Activated T-cell treated with anti-CD3 and anti-CD28 coated beads for 48 hours (primary cell): ENCODE results near the gene CXCL16.

Experiments used
- DNase-seq: peaks from one replicate; pipeline ENCODE4 v3.0.0-alpha.2; 2020; ENCODE audit warnings: low read depth

The CXCL16 gene

GRCh38 chr17:4750606-4751005 is 10.9 kb upstream of the CXCL16 start:
- DNase-seq = no peak

GRCh38 chr17:4748686-4749085 is 9.0 kb upstream of the CXCL16 start:
- DNase-seq = no peak

GRCh38 chr17:4747847-4748246 is 8.1 kb upstream of the CXCL16 start:
- no peak for DNase-seq

- DNase-seq = no peak
Measured at GRCh38 chr17:4744999-4745969, 5.6 kb upstream of the CXCL16 start.

GRCh38 chr17:4743898-4744297 is 4.2 kb upstream of the CXCL16 start:
- no peak for DNase-seq

DNA sequence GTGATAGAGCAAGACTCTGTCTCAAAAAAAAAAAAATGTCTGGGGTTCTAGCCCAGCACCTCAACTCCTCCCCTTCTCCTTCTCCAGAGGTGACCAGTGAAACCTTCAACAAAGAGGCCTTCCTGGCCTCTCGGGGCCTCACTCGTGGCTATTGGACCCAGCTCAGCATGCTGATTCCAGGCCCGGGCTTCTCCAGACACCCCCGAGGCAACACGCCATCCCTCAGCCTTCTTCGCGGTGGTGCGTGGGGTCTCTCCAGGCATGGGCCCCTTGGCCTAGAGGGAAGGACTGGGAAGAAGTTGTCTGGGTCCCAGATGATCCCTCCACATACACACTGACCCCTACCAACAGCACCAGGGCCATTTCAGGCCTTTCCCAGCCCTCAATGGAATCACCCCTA is 3.5 kb upstream of the CXCL16 start:
- no peak for DNase-seq

- no peak for DNase-seq
Measured at GRCh38 chr17:4742629-4743028, 2.9 kb upstream of the CXCL16 start.

DNA sequence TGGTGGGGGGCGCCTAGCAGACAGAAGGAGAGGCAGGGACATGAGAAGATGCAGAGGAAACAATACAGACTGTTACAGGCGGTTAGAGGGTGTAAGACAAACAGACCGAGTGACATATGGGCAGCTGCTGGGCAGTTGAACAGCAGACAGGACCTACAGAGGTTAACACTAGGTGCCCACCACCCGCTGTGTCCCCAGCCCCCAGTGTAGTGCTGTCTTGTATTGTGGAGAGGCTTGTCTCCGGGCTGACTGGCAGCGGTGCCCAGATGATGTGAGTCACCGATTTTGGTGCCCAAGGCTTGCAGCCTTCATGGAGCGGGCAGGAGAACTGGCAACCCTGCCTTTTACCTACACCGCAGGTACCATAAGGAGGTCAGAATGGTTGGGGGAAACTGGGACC is 2.4 kb upstream of the CXCL16 start:
- no peak for DNase-seq

GRCh38 chr17:4741544-4741943 is 1.8 kb upstream of the CXCL16 start:
- no peak for DNase-seq

DNA sequence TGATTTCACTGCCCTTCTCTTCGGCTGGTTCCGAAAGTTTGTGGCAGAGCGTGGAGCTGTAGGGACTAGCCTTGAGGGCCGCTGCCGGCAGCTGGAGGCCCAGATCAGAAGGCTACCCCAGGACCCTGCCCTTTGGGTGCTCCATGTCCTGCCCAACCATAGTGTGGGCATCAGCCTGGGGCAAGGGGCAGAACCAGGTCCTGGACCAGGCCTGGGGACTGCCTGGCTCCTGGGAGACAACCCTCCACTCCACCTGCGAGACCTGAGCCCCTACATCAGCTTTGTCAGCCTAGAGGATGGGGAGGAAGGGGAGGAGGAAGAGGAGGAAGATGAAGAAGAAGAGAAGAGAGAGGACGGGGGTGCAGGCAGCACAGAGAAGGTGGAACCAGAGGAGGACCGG is 856 bp upstream of the CXCL16 start:
- DNase-seq = no peak

DNA sequence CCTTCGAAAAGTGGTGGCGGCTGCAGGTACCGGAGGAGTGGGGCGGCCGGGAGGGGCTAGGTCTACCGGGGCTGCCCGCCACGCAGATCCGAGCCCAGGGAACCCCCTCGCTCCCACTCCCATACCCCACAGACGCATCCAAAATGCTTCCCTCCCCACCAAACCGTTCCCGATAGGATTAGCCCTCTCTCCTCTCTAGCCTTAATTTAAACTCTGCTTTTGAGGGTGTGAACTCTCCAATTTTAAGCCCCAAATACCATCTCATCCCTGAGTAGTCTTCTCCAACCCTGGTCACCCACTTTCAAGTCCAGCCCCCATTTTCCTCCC is 260 bp upstream of the CXCL16 start:
- DNase-seq = no peak

DNA sequence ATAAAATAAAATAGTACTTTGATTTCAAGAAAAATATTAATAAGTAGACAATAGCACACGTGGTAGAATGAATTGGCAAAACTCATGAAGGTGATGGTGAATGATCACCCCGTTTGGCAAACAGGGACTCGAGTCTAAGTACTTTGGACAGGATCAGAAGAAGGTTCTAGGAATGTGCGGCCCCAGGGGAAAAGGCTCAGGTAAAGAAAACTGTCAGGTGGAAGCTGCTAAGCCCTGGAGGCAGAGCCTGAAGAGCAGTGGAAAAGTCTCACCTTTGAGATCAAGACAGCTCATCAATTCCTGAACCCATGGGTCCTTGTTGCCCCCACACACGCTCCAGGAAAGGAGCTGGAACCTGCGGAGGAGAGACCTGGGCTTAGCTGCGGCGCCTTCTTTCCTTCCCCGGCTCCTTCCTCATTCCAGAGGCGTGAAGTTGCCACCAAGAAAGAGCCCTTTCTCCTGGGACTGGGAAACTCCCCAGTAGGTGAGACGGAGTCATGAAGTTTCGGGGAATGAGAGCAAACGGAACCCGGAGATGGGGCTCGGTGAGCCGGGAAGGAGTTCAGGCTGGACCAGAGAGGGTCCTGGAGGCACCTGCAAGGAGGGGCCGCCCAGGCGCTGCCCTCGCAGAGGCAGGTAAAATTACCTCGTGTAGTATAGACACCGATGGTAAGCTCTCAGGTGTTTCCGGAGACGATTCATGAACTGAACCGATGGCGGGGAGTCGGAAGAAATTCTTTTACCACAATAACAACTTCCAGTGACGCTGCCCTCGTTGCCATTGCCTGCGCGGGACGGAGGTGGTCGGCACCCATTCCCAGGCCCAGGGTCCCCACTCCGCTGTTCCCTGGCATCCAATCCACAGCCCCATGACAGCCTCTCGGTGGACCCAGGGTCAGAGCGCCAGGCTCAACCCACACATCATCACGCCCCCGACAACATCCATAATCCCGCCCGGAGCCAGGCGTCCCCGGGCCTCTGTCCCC is 1.3 kb downstream of the CXCL16 start:
- no peak for DNase-seq

DNA sequence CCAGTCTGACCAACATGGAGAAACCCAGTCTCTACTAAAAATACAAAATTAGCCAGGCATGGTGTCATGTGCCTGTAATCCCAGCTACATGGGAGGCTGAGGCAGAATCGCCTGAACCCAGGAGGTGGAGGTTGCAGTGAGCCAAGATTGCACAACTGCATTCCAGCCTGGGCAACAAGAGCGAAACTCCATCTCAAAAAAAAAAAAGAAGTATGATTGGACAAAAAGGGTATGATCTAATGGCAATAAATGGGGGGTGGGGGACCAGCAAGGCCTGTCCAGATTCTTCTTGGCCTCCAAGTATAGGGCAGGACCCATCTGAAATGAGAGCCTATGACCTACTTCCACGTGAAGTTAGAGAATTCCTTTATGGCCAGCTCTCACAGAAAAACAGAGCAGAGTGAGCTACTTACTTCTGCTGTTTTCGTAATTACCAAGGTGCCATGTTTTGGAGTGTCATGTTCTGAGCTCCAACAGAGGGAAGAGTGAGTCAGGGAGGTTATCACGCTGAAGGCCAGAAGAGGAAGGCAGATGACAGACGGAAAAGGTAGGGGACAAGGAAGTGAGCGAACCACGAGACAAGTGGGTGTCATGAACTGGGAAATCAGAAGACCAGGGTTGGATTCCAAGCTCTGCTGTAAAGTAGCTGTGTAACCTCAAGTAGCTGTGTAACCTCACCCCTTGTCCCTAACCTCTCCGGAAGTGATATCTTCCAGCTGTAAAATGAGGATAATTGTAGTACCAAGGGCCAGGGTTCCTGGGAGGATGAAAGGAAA is 3.7 kb downstream of the CXCL16 start:
- DNase-seq = no peak

GRCh38 chr17:4734857-4735475 is 4.8 kb downstream of the CXCL16 start:
- no peak for DNase-seq

DNA sequence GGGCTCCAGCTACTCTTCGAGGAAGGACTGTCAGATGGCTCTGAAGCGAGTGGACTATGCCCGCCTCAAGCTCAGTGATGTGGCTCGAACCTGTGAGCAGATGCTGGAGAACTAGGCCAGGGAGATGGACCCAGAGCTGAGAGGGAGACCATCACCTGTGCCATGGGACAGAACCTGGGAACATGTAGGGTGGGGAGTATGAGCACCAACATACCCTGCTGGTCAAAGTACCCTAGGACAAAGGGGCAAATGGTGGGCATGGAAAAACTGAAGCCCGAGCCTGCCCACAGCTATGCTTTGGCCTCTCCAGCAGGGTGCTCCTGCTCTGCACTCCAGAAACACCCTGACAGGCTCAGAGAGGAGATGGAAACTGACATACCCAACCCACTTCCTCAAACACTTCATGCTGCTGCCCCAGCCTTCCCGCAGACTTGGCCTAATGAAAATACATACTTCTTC is 6.6 kb downstream of the CXCL16 start:
- no peak for DNase-seq

- no peak for DNase-seq
Measured at GRCh38 chr17:4728124-4728523, 11.6 kb downstream of the CXCL16 start.

DNA sequence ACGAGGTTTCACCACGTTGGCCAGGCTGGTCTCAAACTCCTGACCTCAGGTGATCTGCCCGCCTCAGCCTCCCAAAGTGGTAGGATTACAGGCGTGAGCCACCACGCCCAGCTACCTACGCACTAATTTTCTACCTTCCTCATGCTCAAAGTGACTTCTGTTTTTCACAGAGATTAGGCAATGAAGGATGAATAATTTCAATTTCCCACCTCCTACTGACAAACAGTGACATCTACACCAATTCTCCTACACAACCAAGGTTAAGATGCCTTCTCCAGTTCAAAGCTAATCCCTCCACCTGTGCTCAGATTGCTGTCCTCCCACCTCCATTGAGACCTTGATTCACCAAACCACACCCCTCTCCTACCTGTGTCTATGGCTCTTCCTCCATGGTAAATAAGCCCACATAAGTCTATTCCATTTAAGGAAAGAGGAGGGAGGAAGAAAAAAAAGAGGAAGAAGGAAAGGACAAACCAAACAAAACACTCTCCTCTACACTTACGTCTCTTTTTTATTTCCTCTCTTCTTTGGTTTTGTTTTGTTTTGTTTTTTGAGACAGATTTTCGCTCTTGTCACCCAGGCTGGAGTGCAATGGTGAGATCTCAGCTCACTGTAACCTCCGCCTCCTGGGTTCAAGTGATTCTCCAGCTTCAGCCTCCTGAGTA is 13.9 kb downstream of the CXCL16 start:
- DNase-seq = no peak

DNA sequence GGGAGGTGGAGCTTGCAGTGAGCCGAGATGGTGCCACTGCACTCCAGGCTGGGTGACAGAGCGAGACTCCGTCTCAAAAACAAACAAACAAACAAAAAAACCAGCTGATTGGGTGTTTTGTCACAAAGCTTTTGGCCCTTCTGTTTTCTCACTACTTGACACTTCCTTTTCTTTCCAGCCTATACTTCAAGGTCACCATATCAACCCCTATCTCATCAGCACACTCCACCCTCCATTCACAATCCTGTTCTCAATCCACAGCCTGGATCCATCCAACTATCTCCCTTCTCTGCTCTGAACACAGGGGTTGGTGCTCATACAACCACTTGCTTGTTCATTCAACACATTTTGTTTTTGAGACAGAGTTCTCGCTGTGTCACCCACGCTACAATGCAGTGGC is 15.1 kb downstream of the CXCL16 start:
- DNase-seq = no peak

- no peak for DNase-seq
Measured at GRCh38 chr17:4722678-4723240, 17.0 kb downstream of the CXCL16 start.
